H9 (cell line): ENCODE measurements around the gene NEBL. TPM values are rescaled to one million over a fixed set of nuclear protein-coding genes. Genes with fewer than 3 reads are reported as not detected.

Experiments used
- DNase-seq: peaks from one replicate; pipeline ENCODE4 v3.0.0-alpha.2; 2017
- H2AFZ ChIP-seq: one replicate; pipeline ENCODE4 v1.6.1; 2013; ENCODE audit warnings: mild to moderate bottlenecking, low read length, control low read depth, moderate library complexity
- H2AK5ac ChIP-seq: 2 replicates; pipeline ENCODE4 v1.6.1; 2013; ENCODE audit warnings: low read length, control low read depth, mixed read lengths; ENCODE audit not compliant: insufficient read length
- H2BK120ac ChIP-seq: one replicate; pipeline ENCODE4 v1.6.1; 2013; ENCODE audit warnings: low read depth, mild to moderate bottlenecking, low read length, control low read depth, inconsistent platforms; ENCODE audit not compliant: poor library complexity, severe bottlenecking
- H2BK12ac ChIP-seq: 2 replicates; pipeline ENCODE4 v1.6.1; 2013; ENCODE audit warnings: low read length, control low read depth, mixed read lengths, low read depth; ENCODE audit not compliant: insufficient read length
- H2BK15ac ChIP-seq: 2 replicates; pipeline ENCODE4 v1.6.1; 2013; ENCODE audit warnings: low read depth, low read length, control low read depth
- H2BK20ac ChIP-seq: one replicate; pipeline ENCODE4 v1.6.1; 2013; ENCODE audit warnings: low read depth, mild to moderate bottlenecking, low read length, control low read depth, inconsistent platforms; ENCODE audit not compliant: poor library complexity, severe bottlenecking
- H2BK5ac ChIP-seq: 2 replicates; pipeline ENCODE4 v1.6.1; 2013; ENCODE audit warnings: low read length, control low read depth, mixed read lengths; ENCODE audit not compliant: insufficient read length
- H3K14ac ChIP-seq: 2 replicates; pipeline ENCODE4 v1.6.1; 2013; ENCODE audit warnings: low read length, control low read depth; ENCODE audit not compliant: insufficient read depth
- H3K18ac ChIP-seq: 2 replicates; pipeline ENCODE4 v1.6.1; 2013; ENCODE audit warnings: low read depth, mild to moderate bottlenecking, mixed read lengths, low read length, control low read depth; ENCODE audit not compliant: insufficient read length
- H3K23ac ChIP-seq: 2 replicates; pipeline ENCODE4 v1.6.1; 2013; ENCODE audit warnings: low read length, control low read depth, mixed read lengths, low read depth; ENCODE audit not compliant: insufficient read length
- H3K23me2 ChIP-seq: 2 replicates; pipeline ENCODE4 v1.6.1; 2013; ENCODE audit warnings: low read depth, mild to moderate bottlenecking, mixed read lengths, low read length, control low read depth; ENCODE audit not compliant: insufficient read length, poor library complexity, severe bottlenecking
- H3K27ac ChIP-seq: 2 replicates; pipeline ENCODE4 v1.5.1; 2013; ENCODE audit warnings: low read length, control low read depth, mixed read lengths, low read depth; ENCODE audit not compliant: insufficient read length
- H3K27me3 ChIP-seq: 2 replicates; pipeline ENCODE4 v1.6.1; 2013; ENCODE audit warnings: low read length, control low read depth, inconsistent platforms; ENCODE audit not compliant: insufficient read depth
- H3K4ac ChIP-seq: 2 replicates; pipeline ENCODE4 v1.6.1; 2013; ENCODE audit warnings: low read depth, mild to moderate bottlenecking, control low read depth, inconsistent platforms, low read length, moderate library complexity
- H3K4me1 ChIP-seq: 2 replicates; pipeline ENCODE4 v1.6.1; 2013; ENCODE audit warnings: low read length, control low read depth, inconsistent platforms; ENCODE audit not compliant: insufficient read depth
- H3K4me2 ChIP-seq: 2 replicates; pipeline ENCODE4 v1.6.1; 2013; ENCODE audit warnings: low read length, control low read depth, mixed read lengths; ENCODE audit not compliant: insufficient read length, insufficient read depth
- H3K56ac ChIP-seq: 2 replicates; pipeline ENCODE4 v1.6.1; 2013; ENCODE audit warnings: low read depth, mild to moderate bottlenecking, mixed read lengths, low read length, control low read depth; ENCODE audit not compliant: insufficient read length
- H3K79me1 ChIP-seq: 2 replicates; pipeline ENCODE4 v1.6.1; 2013; ENCODE audit warnings: low read depth, mild to moderate bottlenecking, moderate library complexity, low read length, control low read depth, inconsistent platforms; ENCODE audit not compliant: insufficient read depth, poor library complexity, severe bottlenecking
- H3K79me2 ChIP-seq: 2 replicates; pipeline ENCODE4 v1.6.1; 2013; ENCODE audit warnings: low read length, control low read depth, inconsistent platforms; ENCODE audit not compliant: insufficient read depth
- H3K9ac ChIP-seq: 2 replicates; pipeline ENCODE4 v1.6.1; 2013; ENCODE audit warnings: low read length, control low read depth, mixed read lengths; ENCODE audit not compliant: insufficient read length; ENCODE audit errors: extremely low read depth
- H3K9me3 ChIP-seq: one replicate; pipeline ENCODE4 v1.6.1; 2013; ENCODE audit warnings: low read depth, low read length, inconsistent platforms; ENCODE audit not compliant: control insufficient read depth
- H3T11ph ChIP-seq: one replicate; pipeline ENCODE4 v1.6.1; 2013; ENCODE audit warnings: mild to moderate bottlenecking, low read length, control low read depth, inconsistent platforms
- H4K20me1 ChIP-seq: one replicate; pipeline ENCODE4 v1.6.1; 2013; ENCODE audit not compliant: control insufficient read depth, insufficient read length, insufficient read depth
- H4K5ac ChIP-seq: 2 replicates; pipeline ENCODE4 v1.6.1; 2013; ENCODE audit warnings: low read depth, mild to moderate bottlenecking, mixed read lengths, low read length, control low read depth; ENCODE audit not compliant: insufficient read length
- H4K8ac ChIP-seq: replicated peaks from 2 replicates; pipeline ENCODE4 v1.6.1; 2013; ENCODE audit warnings: low read length, control low read depth, mixed read lengths, low read depth; ENCODE audit not compliant: insufficient read length
- H4K91ac ChIP-seq: 2 replicates; pipeline ENCODE4 v1.6.1; 2013; ENCODE audit warnings: low read depth, mild to moderate bottlenecking, moderate library complexity, mixed read lengths, low read length, control low read depth; ENCODE audit not compliant: insufficient read length
- H3K27ac Mint-ChIP-seq, 3 experiments: 2 replicates in 2 of 3; 3 replicates in 1 of 3; pipeline ENCODE4 v1.8.0; 2020 to 2021; ENCODE audit warnings: mixed read lengths in 3 of 3, mild to moderate bottlenecking in 1 of 3, moderate library complexity in 1 of 3
- H3K27me3 Mint-ChIP-seq: 2 replicates; pipeline ENCODE4 v1.8.0; 2021; ENCODE audit warnings: low read depth, mild to moderate bottlenecking, moderate library complexity, mixed read lengths
- H3K36me3 Mint-ChIP-seq, 3 experiments: 2 replicates in 2 of 3; 3 replicates in 1 of 3; pipeline ENCODE4 v1.8.0; 2020 to 2021; ENCODE audit warnings: low read depth in 3 of 3, mixed read lengths in 3 of 3; ENCODE audit not compliant: insufficient read depth in 1 of 3
- H3K4me1 Mint-ChIP-seq, 2 experiments: 2 replicates each; pipeline ENCODE4 v1.8.0; 2020; ENCODE audit warnings: mixed read lengths in 2 of 2
- H3K4me3 Mint-ChIP-seq, 2 experiments: 2 replicates in 1 of 2; 3 replicates in 1 of 2; pipeline ENCODE4 v1.8.0; 2020 to 2021; ENCODE audit warnings: mild to moderate bottlenecking in 2 of 2, mixed read lengths in 2 of 2, moderate library complexity in 1 of 2
- H3K9me3 Mint-ChIP-seq, 2 experiments: 2 replicates in 1 of 2; 3 replicates in 1 of 2; pipeline ENCODE4 v1.8.0; 2020; ENCODE audit warnings: mild to moderate bottlenecking in 2 of 2, mixed read lengths in 2 of 2, moderate library complexity in 1 of 2
- WGBS: extraction: QIAGEN DNeasy Blood & Tissue Kit; methylation state at CpG from one replicate; pipeline ENCODE4 v1.1.7; 2013; ENCODE audit warnings: missing lambda C conversion rate, low lambda C conversion rate, mixed read lengths; ENCODE audit not compliant: insufficient read length; ENCODE audit errors: extremely low coverage; 5-methylcytosine and 5-hydroxymethylcytosine counted together
- total RNA-seq: library from RNA; stranded (reverse); gene quantifications from 2 replicates; pipeline ENCODE4 v1.2.1, GENCODE V29; 2021
- TF ChIP-seq, protein P1 (sequence below): fragments of 200-600 bp; sonication (generic); conservative IDR thresholded peaks from 3 replicates; pipeline ENCODE4 v1.8.0; 2021; ENCODE audit warnings: antibody characterized with exemption, mild to moderate bottlenecking

The NEBL gene
- total RNA-seq, 1 experiment from 2014 or later = 20.9 TPM

DNA sequence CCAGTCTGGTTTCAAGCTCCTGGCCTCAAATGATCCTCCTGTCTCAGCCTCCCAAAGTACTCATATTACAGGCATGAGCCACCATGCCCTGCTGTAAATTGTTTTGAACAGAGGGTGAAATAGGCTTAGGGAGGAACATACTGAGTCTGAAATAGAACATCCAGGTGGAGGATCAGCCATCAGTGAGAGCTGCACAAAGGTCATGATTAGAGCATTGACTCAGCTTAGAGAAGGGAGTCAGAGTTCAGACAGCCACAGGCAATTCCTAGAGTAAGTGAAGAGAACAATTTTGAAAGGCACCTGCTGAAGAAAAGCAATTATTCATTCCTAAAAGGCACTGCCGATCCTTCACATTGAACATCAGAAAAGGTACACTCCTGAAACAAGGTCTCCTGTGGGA, 15.9 kb upstream of the NEBL start:
- Histone ChIP-seq H2AK5ac (no peak overlapping the region), H3K56ac (no peak overlapping the region), H4K8ac (no peak overlapping the region), H3K14ac (no peak overlapping the region), H3K4me2 (no peak overlapping the region), H3K4ac (no peak overlapping the region), H3K9ac (no peak overlapping the region), H2BK15ac (no peak overlapping the region), H2BK5ac (no peak overlapping the region), H2BK12ac (no peak overlapping the region), H2AFZ (no peak overlapping the region), H3K4me1 (no peaks in the 10 kb centered on the region), H2BK20ac (no peak overlapping the region), H3K79me1 (no peaks in the 10 kb centered on the region), H3K79me2 (no peaks in the 10 kb centered on the region), H3K23me2 (no peaks in the 10 kb centered on the region), H3T11ph (no peak overlapping the region), H4K20me1 (no peaks in the 10 kb centered on the region), H3K9me3 (no peaks in the 10 kb centered on the region), H4K91ac (no peak overlapping the region), H2BK120ac (no peak overlapping the region), H3K27me3 (no peaks in the 10 kb centered on the region), H4K5ac (no peak overlapping the region), H3K23ac (no peak overlapping the region), H3K18ac (no peak overlapping the region), H3K27ac (no peak overlapping the region)
- Mint-ChIP-seq H3K27me3 (no peaks in the 10 kb centered on the region), H3K9me3 (no peaks in the 10 kb centered on the region), H3K4me3 (no peak overlapping the region), H3K36me3 (no peaks in the 10 kb centered on the region), H3K27ac (no peak overlapping the region), H3K4me1 (no peaks in the 10 kb centered on the region)
- TF ChIP-seq, protein P1, sequence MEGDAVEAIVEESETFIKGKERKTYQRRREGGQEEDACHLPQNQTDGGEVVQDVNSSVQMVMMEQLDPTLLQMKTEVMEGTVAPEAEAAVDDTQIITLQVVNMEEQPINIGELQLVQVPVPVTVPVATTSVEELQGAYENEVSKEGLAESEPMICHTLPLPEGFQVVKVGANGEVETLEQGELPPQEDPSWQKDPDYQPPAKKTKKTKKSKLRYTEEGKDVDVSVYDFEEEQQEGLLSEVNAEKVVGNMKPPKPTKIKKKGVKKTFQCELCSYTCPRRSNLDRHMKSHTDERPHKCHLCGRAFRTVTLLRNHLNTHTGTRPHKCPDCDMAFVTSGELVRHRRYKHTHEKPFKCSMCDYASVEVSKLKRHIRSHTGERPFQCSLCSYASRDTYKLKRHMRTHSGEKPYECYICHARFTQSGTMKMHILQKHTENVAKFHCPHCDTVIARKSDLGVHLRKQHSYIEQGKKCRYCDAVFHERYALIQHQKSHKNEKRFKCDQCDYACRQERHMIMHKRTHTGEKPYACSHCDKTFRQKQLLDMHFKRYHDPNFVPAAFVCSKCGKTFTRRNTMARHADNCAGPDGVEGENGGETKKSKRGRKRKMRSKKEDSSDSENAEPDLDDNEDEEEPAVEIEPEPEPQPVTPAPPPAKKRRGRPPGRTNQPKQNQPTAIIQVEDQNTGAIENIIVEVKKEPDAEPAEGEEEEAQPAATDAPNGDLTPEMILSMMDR = no peak
- DNase-seq = no peak
- WGBS = no CpG with 5 or more reads among the region's 1 CpG
